ENCODE data around the gene ARL16.

The ARL16 gene

GRCh38 chr17:81683584-81684441 lies at the start of gene ARL16, which contains the start of gene HGS:
ARL16 (minus strand) TSS chr17:81683797; CDS start chr17:81683753, 44 bp downstream.
HGS (plus strand) TSS chr17:81684011; CDS start chr17:81684067, 56 bp downstream.
- in situ Hi-C loops (cut with HindIII; ENCODE audit: low sequenced_read_pairs): no loop called here
- H3K4me3 ChIP-seq (ENCODE audit: low read depth, low read length): peak within 1 kb of the TSS; percentile 94
- peak; percentile 100 for DNase-seq (ENCODE audit: low read depth, low spot score)
- TF ChIP-seq CTCF (IDR thresholded peaks at IDR 0.05; ENCODE audit: low read depth, low read length): no peak

GRCh38 chr17:81727324-81728031 lies 43.9 kb upstream of the ARL16 start:
- in situ Hi-C loops (cut with HindIII; ENCODE audit: low sequenced_read_pairs): no loop called here
- DNase-seq (ENCODE audit: low read depth, low spot score): no peak
- no peak for TF ChIP-seq CTCF (IDR thresholded peaks at IDR 0.05; ENCODE audit: low read depth, low read length)
- H3K4me3 ChIP-seq (ENCODE audit: low read depth, low read length): no peak overlapping the region

GRCh38 chr17:81726004-81726403 lies 42.4 kb upstream of the ARL16 start:
- DNase-seq (ENCODE audit: low read depth, low spot score): no peak
- H3K4me3 ChIP-seq (ENCODE audit: low read depth, low read length): no peak overlapping the region
- TF ChIP-seq CTCF (IDR thresholded peaks at IDR 0.05; ENCODE audit: low read depth, low read length): no peak
- in situ Hi-C loops (cut with HindIII; ENCODE audit: low sequenced_read_pairs): no loop called here

- in situ Hi-C loops (cut with HindIII; ENCODE audit: low sequenced_read_pairs): no loop called here
- no peak for TF ChIP-seq CTCF (IDR thresholded peaks at IDR 0.05; ENCODE audit: low read depth, low read length)
- no peak for DNase-seq (ENCODE audit: low read depth, low spot score)
- H3K4me3 ChIP-seq (ENCODE audit: low read depth, low read length): no peak overlapping the region
Observed at GRCh38 chr17:81725439-81725838, 41.8 kb upstream of the ARL16 start.

- TF ChIP-seq CTCF (IDR thresholded peaks at IDR 0.05; ENCODE audit: low read depth, low read length): no peak
- in situ Hi-C loops (cut with HindIII; ENCODE audit: low sequenced_read_pairs): no loop called here
- H3K4me3 ChIP-seq (ENCODE audit: low read depth, low read length): no peak overlapping the region
- no peak for DNase-seq (ENCODE audit: low read depth, low spot score)
Observed at GRCh38 chr17:81723651-81724209, 40.1 kb upstream of the ARL16 start.
